ENCODE measurements around the gene VGF.

VGF gene

GRCh38 chr7:101163279-101164070 is 1.9 kb downstream of the VGF start:
- TF ChIP-seq ZFX (IDR thresholded peaks at IDR 0.05): no peak; the same call in 1 of the 2 replicates
- TF ChIP-seq, protein P1, sequence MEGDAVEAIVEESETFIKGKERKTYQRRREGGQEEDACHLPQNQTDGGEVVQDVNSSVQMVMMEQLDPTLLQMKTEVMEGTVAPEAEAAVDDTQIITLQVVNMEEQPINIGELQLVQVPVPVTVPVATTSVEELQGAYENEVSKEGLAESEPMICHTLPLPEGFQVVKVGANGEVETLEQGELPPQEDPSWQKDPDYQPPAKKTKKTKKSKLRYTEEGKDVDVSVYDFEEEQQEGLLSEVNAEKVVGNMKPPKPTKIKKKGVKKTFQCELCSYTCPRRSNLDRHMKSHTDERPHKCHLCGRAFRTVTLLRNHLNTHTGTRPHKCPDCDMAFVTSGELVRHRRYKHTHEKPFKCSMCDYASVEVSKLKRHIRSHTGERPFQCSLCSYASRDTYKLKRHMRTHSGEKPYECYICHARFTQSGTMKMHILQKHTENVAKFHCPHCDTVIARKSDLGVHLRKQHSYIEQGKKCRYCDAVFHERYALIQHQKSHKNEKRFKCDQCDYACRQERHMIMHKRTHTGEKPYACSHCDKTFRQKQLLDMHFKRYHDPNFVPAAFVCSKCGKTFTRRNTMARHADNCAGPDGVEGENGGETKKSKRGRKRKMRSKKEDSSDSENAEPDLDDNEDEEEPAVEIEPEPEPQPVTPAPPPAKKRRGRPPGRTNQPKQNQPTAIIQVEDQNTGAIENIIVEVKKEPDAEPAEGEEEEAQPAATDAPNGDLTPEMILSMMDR (conservative IDR thresholded peaks at IDR 0.05): no peak
- peak overlapping the region; percentile 80 for H3K27ac ChIP-seq

DNA sequence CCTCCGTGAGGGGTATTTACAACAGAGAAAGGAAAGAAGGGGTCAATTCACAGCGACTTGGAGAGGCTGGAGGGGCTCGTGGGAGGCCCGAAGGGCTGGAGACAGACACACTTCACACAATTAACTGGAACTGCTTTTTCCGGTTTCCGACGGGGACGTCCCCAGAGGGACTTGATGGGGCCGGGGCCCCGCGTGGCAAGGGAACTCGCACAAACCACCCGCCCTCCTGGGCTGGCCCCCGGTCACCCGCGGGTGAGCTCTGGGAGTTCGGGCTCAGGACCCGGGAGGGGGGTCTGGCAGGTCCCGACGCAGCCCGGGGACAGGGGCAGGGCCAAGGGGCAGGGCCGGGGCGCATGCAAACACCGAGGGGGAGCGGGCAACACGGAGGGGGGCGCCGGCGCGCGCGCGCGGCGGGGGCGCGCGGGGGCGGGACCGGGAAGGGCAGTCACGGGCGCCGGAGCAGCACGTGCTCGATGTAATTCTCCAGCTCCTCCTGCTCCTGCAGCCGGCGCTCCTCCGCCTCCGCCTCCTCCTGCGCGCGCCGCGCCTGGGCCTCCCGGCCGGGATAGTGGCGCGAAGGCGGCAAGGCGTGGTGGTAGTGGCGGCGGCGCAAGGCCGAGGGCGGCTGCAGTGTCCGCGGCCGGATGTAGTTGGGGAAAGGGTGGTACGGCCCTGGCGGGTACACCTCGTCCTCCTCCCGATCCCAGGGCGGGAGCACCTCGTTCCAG is 2.7 kb downstream of the VGF start:
- TF ChIP-seq, protein P1 (conservative IDR thresholded peaks at IDR 0.05): no peak
- TF ChIP-seq ZFX (IDR thresholded peaks at IDR 0.05): peak; percentile 57; the same call in 1 of the 2 replicates
- peak overlapping the region; percentile 80 for H3K27ac ChIP-seq

- no peak for TF ChIP-seq ZFX (IDR thresholded peaks at IDR 0.05)
- TF ChIP-seq, protein P1 (conservative IDR thresholded peaks at IDR 0.05): no peak
- H3K27ac ChIP-seq: peak overlapping the region; percentile 80
Measured at GRCh38 chr7:101161692-101162471, 3.5 kb downstream of the VGF start.

DNA sequence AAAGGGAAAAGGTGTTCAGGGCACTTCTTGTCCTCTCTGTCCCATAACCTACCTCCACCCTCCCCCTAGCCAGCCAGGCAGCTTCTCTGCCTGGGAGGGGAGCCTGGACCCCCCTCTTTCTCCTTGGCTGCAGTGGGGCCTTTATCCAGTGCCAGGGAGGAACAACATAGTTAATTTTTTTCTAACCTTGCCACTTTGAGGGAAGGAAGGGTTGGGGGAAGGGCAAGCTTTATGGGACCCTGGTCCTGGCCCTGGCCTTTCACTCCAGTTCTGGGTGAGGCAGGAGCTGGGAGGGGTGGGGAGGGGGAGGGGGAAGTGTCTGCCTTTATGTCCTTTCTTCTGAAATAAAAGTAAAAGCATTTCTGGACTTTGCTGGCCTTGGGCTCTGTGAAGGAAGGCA is 4.5 kb downstream of the VGF start:
- no peak overlapping the region for H3K27ac ChIP-seq
- no peak for TF ChIP-seq ZFX (IDR thresholded peaks at IDR 0.05)
- TF ChIP-seq, protein P1 (conservative IDR thresholded peaks at IDR 0.05): no peak

DNA sequence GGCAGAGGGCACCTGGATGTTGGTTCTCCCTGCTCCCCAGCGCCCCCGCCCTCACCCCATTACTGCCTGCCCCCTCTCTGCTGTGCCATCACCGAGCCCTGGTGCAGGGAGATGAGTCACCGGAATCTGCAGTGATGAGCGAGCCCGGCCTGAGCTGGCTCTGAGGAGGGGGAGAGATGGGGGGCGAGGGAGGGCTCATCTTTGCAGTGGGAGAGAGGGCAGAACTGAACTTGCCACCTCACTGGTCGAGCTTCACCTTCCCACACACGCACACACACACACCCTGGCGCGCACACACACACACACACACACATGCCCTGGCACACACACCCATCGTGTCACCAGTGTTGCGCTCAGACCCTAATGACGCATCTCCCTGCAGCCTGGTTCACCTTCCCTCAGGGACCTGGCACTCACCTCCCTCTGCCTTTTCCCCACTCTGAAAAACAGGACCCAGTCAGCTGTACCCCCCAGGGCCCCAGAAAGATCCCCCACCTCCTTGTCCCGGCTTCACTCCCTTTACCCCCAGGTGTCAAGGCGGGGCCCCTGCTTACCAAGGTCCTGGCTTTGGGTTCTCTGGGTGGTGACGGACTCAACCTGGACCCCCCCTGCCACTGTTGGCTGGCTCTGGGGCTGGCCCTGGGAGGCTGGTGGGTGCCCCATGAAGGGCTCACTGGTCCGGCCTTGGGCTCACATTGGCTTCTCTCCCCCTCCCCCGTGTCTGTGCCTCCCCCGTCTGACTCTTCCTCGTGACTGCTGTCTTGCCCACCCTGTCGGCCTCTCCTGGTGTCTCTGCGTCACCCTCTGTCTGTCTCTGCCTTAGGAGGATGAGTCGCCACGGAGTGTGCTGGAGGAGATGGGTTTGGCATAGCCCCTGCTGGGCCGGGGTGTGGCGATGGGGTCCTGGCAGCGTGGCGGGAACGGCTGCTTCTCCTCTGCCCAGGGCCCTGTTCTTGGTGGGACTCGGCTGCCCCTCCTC is 5.4 kb downstream of the VGF start:
- H3K27ac ChIP-seq: no peak overlapping the region
- TF ChIP-seq, protein P1 (conservative IDR thresholded peaks at IDR 0.05): no peak
- no peak for TF ChIP-seq ZFX (IDR thresholded peaks at IDR 0.05)

DNA sequence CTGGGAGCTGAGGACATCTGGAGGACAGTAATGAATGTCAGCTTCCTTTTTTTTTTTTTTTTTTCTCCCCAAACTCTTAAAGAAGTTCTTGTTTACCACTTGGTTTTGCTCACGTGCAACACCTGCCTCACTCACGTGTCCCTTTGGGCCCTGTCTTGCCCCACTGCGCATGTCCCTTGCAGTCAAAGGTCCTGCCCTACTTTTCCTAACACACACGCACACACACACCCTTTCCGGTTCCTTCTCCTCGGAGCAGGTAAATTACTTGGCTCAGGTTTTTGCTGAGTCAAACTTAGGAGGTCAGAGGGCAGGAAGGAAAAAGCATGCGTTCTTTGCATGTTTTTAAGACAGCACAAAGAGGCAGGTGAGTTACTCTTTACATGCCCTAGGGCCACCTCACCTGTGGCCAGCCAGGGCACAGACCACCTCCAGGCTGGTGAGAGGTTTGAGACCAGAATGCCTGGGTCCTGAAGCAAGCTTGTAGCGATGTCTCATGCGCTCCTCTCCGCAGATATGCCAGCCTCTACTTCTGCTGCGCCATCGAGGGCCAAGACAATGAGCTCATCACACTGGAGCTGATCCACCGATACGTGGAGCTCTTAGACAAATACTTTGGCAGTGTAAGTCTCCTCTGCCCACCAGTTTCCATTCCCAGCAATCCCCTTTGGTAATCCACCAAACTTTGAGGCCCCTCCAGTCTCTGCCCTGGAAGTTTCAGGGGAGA is 8.3 kb downstream of the VGF start:
- peak overlapping the region; percentile 95 for H3K27ac ChIP-seq

More for the DNA sequence above, 8.3 kb downstream of the VGF start:
- TF ChIP-seq ZFX (IDR thresholded peaks at IDR 0.05): no peak
- TF ChIP-seq, protein P1 (conservative IDR thresholded peaks at IDR 0.05): no peak

Measured in C4-2B (cell line).